ENCODE data around the gene CALCR.

CALCR gene

GRCh38 chr7:93402944-93403343 is 171.6 kb downstream of the CALCR start:
- no peaks in the 10 kb centered on the region for H3K27me3 ChIP-seq (ENCODE audit: insufficient read depth, low read depth, severe bottlenecking)
- H3K9me3 ChIP-seq (ENCODE audit: severe bottlenecking): no peaks in the 10 kb centered on the region
- no peak for TF ChIP-seq CTCF (IDR thresholded peaks at IDR 0.05; ENCODE audit: low read depth, low read length)
- no peaks in the 10 kb centered on the region for H3K36me3 ChIP-seq
- H3K27ac ChIP-seq: no peak overlapping the region
- H3K4me3 ChIP-seq (ENCODE audit: low read depth, low read length): no peak overlapping the region
- DNase-seq: no peak

- Histone ChIP-seq H3K27ac (no peak overlapping the region), H3K27me3 (ENCODE audit: insufficient read depth, low read depth, severe bottlenecking) (no peaks in the 10 kb centered on the region), H3K36me3 (no peaks in the 10 kb centered on the region), H3K9me3 (ENCODE audit: severe bottlenecking) (no peaks in the 10 kb centered on the region), H3K4me3 (ENCODE audit: low read depth, low read length) (no peak overlapping the region)
- no peak for DNase-seq
- no peak for TF ChIP-seq CTCF (IDR thresholded peaks at IDR 0.05; ENCODE audit: low read depth, low read length)
Observed at GRCh38 chr7:93399642-93400041, 174.9 kb downstream of the CALCR start.

GRCh38 chr7:93392984-93393383 is 181.5 kb downstream of the CALCR start:
- H3K36me3 ChIP-seq: no peaks in the 10 kb centered on the region
- H3K4me3 ChIP-seq (ENCODE audit: low read depth, low read length): no peak overlapping the region
- no peak overlapping the region for H3K27ac ChIP-seq
- H3K9me3 ChIP-seq (ENCODE audit: severe bottlenecking): no peaks in the 10 kb centered on the region
- no peak for TF ChIP-seq CTCF (IDR thresholded peaks at IDR 0.05; ENCODE audit: low read depth, low read length)
- H3K27me3 ChIP-seq (ENCODE audit: insufficient read depth, low read depth, severe bottlenecking): no peaks in the 10 kb centered on the region
- no peak for DNase-seq

- no peak overlapping the region for H3K27ac ChIP-seq
- no peak for TF ChIP-seq CTCF (IDR thresholded peaks at IDR 0.05; ENCODE audit: low read depth, low read length)
Observed at GRCh38 chr7:93390660-93391059, 183.9 kb downstream of the CALCR start.

GRCh38 chr7:93382362-93382761 is 192.2 kb downstream of the CALCR start:
- no peak for TF ChIP-seq CTCF (IDR thresholded peaks at IDR 0.05; ENCODE audit: low read depth, low read length)
- no peak for DNase-seq

More at GRCh38 chr7:93390660-93391059, 183.9 kb downstream of the CALCR start:
- H3K27me3 ChIP-seq (ENCODE audit: insufficient read depth, low read depth, severe bottlenecking): no peaks in the 10 kb centered on the region
- no peaks in the 10 kb centered on the region for H3K9me3 ChIP-seq (ENCODE audit: severe bottlenecking)
- no peak overlapping the region for H3K4me3 ChIP-seq (ENCODE audit: low read depth, low read length)
- no peaks in the 10 kb centered on the region for H3K36me3 ChIP-seq
- DNase-seq: no peak

GRCh38 chr7:93378131-93378760 is 196.3 kb downstream of the CALCR start:
- Histone ChIP-seq H3K9me3 (ENCODE audit: severe bottlenecking) (no peaks in the 10 kb centered on the region), H3K36me3 (no peaks in the 10 kb centered on the region), H3K27me3 (ENCODE audit: insufficient read depth, low read depth, severe bottlenecking) (no peaks in the 10 kb centered on the region), H3K27ac (no peak overlapping the region), H3K4me3 (ENCODE audit: low read depth, low read length) (no peak overlapping the region)
- TF ChIP-seq CTCF (IDR thresholded peaks at IDR 0.05; ENCODE audit: low read depth, low read length): no peak
- no peak for DNase-seq

More at GRCh38 chr7:93382362-93382761, 192.2 kb downstream of the CALCR start:
- no peaks in the 10 kb centered on the region for H3K36me3 ChIP-seq
- H3K27ac ChIP-seq: no peak overlapping the region
- no peak overlapping the region for H3K4me3 ChIP-seq (ENCODE audit: low read depth, low read length)
- no peaks in the 10 kb centered on the region for H3K27me3 ChIP-seq (ENCODE audit: insufficient read depth, low read depth, severe bottlenecking)
- H3K9me3 ChIP-seq (ENCODE audit: severe bottlenecking): no peaks in the 10 kb centered on the region

All from WERI-Rb-1 (cell line).